GM19023 (cell line): Measurements from ENCODE around the gene DPPA4.
"Not testable (repeated sequence)": the region's sequence is repeated elsewhere in the genome, so short reads cannot be mapped to it uniquely, and the experiment has no call there.

Source experiments
- ATAC-seq: cut with Tn5 transposase; IDR thresholded peaks from one replicate; pipeline ENCODE4 v1.9.1; 2021; ENCODE audit warnings: mild to moderate bottlenecking, moderate library complexity; ENCODE audit not compliant: unreplicated experiment

The DPPA4 gene, protein sequence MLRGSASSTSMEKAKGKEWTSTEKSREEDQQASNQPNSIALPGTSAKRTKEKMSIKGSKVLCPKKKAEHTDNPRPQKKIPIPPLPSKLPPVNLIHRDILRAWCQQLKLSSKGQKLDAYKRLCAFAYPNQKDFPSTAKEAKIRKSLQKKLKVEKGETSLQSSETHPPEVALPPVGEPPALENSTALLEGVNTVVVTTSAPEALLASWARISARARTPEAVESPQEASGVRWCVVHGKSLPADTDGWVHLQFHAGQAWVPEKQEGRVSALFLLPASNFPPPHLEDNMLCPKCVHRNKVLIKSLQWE

GRCh38 chr3:109337393-109337792 is at the start of gene DPPA4:
DPPA4 (minus strand) TSS chr3:109337546; CDS start chr3:109337517, 29 bp downstream.
- ATAC-seq = no peak

DNA sequence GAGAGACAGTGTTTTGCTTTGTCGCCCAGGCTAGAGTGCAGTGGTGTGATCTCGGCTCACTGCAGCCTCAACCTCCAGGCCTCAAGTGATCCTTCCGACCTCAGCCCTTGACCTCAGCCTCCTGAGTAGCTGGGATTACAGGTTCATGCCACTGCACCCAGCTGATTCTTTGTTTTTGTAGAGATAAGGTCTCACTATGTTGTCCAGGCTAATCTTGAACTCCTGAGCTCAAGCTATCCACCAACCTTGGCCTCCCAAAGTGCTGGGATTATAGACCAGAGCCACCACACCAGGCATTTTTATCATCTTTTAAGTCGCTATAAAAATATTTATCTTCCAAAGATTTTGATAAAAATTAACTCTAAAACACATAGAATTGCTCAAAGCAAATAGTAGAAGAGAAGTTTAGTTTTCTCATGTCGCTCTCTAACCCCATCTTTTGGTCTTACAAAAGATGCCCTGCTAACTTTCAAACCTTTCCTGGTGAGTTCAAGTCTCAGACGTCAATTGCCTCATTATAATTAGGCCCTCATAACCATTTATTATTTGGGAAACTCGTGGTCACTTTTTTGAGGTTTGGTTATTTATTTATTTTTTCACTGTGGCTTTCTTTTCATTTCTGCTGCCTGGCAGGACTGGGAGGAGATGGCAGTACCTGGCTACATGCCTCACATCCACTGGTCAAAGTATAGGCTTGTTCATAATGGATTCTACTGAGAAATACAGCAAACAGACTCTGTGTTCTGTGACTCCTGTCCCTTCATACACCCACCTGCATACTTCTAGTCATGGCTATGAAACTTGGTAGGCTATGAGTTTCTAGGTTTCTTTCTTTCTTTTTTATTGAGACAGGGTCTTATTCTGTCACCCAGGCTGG is 48.3 kb upstream of the DPPA4 start:
- ATAC-seq = no peak

GRCh38 chr3:109384164-109384563 is 46.8 kb upstream of the DPPA4 start:
- no peak for ATAC-seq

GRCh38 chr3:109382588-109382987 is 45.2 kb upstream of the DPPA4 start:
- no peak for ATAC-seq

- ATAC-seq = no peak
These were observed 38.6 kb upstream of the DPPA4 start for GRCh38 chr3:109375975-109376374.

GRCh38 chr3:109374434-109374833 is 37.1 kb upstream of the DPPA4 start:
- not testable (repeated sequence) for ATAC-seq

GRCh38 chr3:109373933-109374332 is 36.6 kb upstream of the DPPA4 start:
- no peak for ATAC-seq

- ATAC-seq = no peak
These were observed 35.3 kb upstream of the DPPA4 start for GRCh38 chr3:109372639-109373038.

DNA sequence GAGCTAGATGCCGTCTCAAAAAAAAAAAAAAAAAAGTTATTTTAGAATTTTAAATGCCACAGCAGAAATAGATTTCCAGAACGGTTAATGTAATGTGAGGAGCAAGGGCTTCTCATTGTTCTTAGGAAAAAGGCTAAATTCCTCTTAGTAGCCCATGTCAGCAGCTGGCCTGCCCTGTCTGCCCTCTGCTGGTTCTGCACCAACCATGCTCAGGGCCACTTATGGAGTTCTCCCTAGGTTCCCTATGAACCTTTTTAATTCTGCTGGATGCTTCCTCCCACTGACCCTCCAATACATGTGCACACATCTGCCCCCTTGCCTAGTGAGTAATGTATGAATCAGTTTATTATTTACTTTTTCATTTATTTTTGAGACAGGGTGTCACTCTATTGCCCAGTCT is 32.2 kb upstream of the DPPA4 start:
- ATAC-seq = no peak

DNA sequence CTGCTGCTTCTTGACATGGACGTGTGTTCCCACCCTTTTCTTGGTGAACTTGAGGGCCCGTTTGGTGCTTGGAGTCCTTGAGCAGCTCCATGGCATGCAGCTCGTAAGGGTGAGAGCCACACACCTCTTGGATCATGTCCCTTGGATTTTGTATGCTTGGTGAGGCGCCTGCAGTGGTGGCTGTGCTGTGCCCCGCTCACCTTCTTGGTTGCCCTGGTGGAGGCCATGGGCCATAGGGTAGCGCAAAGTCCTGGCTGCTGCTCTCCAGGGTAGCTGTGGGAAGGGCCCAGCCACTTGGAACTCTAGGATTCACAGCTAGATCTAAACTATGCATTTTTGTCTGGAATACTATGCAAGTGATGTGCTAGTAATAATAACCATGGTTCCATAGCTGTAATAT is 26.7 kb upstream of the DPPA4 start:
- no peak for ATAC-seq

- ATAC-seq = no peak
These were observed 26.3 kb upstream of the DPPA4 start for GRCh38 chr3:109363634-109364033.

GRCh38 chr3:109362823-109363222 is 25.5 kb upstream of the DPPA4 start:
- ATAC-seq = no peak

DNA sequence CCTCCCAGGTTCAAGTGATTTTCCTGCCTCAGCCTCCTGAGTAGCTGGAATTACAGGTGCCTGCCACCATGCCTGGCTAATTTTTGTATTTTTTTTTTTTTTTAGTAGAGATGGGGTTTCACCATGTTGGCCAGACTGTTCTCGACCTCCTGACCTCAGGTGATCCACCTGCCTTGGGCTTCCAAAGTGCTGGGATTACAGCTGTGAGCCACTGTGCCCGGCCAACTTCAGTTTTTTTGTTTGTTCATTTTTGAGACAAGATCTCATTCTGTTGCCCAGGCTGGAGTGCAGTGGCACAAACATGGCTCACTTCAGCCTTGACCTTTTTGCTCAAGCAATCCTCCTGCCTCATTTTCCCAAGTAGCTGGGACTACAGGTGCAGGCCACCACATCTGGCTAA is 21.5 kb upstream of the DPPA4 start:
- ATAC-seq = not testable (repeated sequence)

GRCh38 chr3:109356442-109357155 is 19.3 kb upstream of the DPPA4 start:
- ATAC-seq = no peak

DNA sequence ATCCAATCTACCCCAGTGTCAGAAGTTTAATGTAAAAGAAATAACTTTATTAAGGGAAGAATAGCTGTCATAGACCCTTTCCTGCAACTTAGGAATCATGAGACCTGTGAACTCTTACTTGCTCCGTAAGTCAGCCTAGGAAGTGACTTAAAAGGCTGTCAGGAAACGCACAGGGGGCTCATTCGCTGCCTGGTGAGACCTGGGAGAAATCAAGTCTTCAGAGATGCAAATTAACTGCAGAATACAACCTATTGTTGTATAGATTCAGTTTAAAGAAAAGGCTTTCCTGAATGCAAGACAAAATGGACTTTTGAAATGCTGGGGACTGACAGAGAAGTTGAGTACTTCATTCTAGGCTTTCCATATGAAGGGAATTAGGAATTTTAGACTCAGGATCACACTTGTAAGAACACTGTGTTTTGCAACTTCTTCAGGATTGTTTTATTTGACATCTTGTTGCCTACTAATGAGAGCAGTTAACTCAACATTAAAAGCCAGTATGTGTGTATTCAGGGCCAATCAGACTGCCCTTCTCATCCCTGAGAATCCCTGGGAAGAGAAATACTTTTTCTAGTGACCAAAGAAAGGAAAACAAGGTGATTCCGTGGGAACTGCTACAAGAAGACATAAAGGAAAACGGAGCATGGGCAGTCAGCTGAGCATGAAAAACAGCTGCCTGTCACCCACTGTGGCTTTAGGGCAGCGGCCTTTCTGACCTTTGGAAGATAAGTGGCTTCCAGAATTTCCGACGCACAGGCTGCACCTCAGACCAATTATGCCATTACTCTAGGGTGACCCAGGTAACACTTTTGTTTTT is 18.5 kb upstream of the DPPA4 start:
- no peak for ATAC-seq

- ATAC-seq = no peak
These were observed 15.7 kb upstream of the DPPA4 start for GRCh38 chr3:109353057-109353456.

DNA sequence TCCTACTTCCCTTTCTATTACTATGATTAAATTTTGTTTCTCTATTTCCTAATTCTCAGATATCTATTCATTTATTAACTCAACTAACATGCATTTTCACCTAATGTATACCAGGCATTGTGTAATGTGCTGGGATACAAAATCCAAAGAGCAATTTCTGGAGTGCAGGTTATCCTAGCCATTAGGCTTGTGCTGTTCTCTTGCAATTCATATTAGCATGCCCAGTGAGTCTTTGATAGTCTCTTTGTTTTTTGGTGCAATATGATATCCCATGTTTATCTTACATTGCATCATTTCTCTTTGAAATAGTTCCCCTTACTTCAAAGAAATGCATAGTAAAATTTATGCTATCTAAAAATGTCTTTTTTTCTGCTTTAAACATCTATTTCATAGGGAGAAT is 13.9 kb upstream of the DPPA4 start:
- no peak for ATAC-seq

DNA sequence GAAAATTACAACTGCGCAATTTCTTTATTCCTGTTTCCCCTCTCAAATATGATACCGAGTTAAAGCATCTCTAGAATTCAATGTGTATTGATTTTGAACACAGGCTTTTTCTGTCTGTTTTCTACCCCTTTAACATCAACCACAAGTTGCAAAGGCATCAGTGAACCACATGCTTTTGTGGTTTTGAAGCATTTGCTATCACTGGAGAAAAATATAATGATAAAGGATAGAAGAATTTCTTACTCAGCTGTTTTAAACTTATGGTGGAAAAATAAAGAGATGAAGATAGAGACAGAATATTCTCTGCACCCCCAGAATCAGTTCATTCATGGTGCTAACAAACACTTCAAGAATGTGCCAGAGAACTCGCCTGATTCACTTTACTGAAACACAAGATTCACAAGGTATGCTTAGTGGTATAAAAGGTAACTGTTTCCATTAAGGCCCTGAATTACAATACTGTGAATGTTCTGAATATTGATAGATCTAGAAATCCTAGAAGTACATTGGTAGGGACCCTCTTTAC is 9.5 kb upstream of the DPPA4 start:
- no peak for ATAC-seq

DNA sequence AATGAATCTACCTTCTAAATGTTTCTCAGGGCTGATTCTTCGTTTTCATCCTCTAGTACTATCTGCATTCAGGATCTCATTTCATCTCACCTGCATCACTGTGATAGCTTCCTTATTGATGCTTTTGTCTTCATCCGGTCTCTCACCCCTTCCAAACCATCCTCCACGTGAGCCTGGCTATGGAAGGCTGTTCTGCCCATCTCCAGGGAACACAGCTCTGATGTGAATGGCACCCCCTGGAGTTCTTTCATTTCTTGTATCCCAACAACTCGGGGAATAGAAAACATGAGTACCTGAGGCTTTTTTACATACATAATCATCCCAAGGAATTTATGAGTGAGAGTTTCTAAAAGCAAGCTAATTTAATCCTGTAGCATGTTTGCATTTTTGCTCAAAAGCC is 8.8 kb upstream of the DPPA4 start:
- ATAC-seq = no peak
